IMR-90 (cell line): Measurements from ENCODE around the gene CHST8. TPM values are rescaled to one million over a fixed set of nuclear protein-coding genes. Genes with fewer than 3 reads are reported as not detected.

Experiments used
- ATAC-seq: fragments of 200-7000 bp; cut with Tn5 transposase; 2 replicates; pipeline ENCODE4 v1.9.1; 2020; ENCODE audit warnings: low read depth, mild to moderate bottlenecking, moderate library complexity
- BruUV-seq: library from RNA; stranded (reverse); fragments of 400-500 nt; replicated peaks from 2 replicates; lab custom pipeline; 2021; lab: Mats Ljungman, UMichigan
- CTCF ChIA-PET: fragments of 300-600 bp; formaldehyde crosslinking; extraction: SDS; loops from one replicate; lab custom pipeline; 2021; ENCODE audit warnings: antibody characterized with exemption; lab: Yijun Ruan, JAX
- POLR2A ChIA-PET: fragments of 300-600 bp; sonication (Branson Sonifier 250); formaldehyde crosslinking; loops from one replicate; lab custom pipeline; 2022; ENCODE audit warnings: antibody characterized with exemption; ENCODE audit not compliant: unreplicated experiment; lab: Charles Lee
- DNase-seq: peaks from one replicate; pipeline ENCODE4 v3.0.0; 2013
- H2AFZ ChIP-seq: replicated peaks from 2 replicates; pipeline ENCODE3; 2013; ENCODE audit warnings: low read length, mild to moderate bottlenecking; ENCODE audit not compliant: poor library complexity
- H2AK5ac ChIP-seq: 2 replicates; pipeline ENCODE4 v1.6.1; 2013; ENCODE audit warnings: low read depth, low read length, inconsistent platforms
- H2AK9ac ChIP-seq: replicated peaks from 2 replicates; pipeline ENCODE3; 2013; ENCODE audit warnings: mild to moderate bottlenecking, low read depth, low read length, moderate library complexity; ENCODE audit not compliant: poor library complexity
- H2BK120ac ChIP-seq: 2 replicates; pipeline ENCODE4 v1.6.1; 2013; ENCODE audit warnings: low read depth, low read length, inconsistent platforms
- H2BK15ac ChIP-seq: 3 replicates; pipeline ENCODE4 v1.6.1; 2013; ENCODE audit warnings: low read depth, low read length, inconsistent platforms
- H2BK20ac ChIP-seq: 2 replicates; pipeline ENCODE4 v1.6.1; 2013; ENCODE audit warnings: low read depth, mild to moderate bottlenecking, inconsistent platforms, low read length, moderate library complexity
- H2BK5ac ChIP-seq: 2 replicates; pipeline ENCODE4 v1.6.1; 2013; ENCODE audit warnings: mild to moderate bottlenecking, low read depth, low read length, inconsistent platforms; ENCODE audit not compliant: poor library complexity, severe bottlenecking
- H3K14ac ChIP-seq: replicated peaks from 2 replicates; pipeline ENCODE4 v1.6.1; 2013; ENCODE audit warnings: low read depth, low read length, inconsistent platforms
- H3K18ac ChIP-seq: 2 replicates; pipeline ENCODE4 v1.6.1; 2013; ENCODE audit warnings: low read depth, low read length, control low read depth
- H3K23ac ChIP-seq: 2 replicates; pipeline ENCODE4 v1.6.1; 2013; ENCODE audit warnings: low read depth, low read length, inconsistent platforms
- H3K27ac ChIP-seq: 2 replicates; pipeline ENCODE4 v1.5.1; 2013; ENCODE audit warnings: mild to moderate bottlenecking, control low read depth, low read length; ENCODE audit not compliant: insufficient read depth
- H3K27me3 ChIP-seq: 2 replicates; pipeline ENCODE4 v1.6.1; 2013; ENCODE audit warnings: low read length; ENCODE audit not compliant: control insufficient read depth, insufficient read depth
- H3K36me3 ChIP-seq: 2 replicates; pipeline ENCODE4 v1.6.1; 2013; ENCODE audit warnings: low read length, mixed read lengths; ENCODE audit not compliant: control insufficient read depth, insufficient read depth
- H3K4ac ChIP-seq: 2 replicates; pipeline ENCODE4 v1.6.1; 2013; ENCODE audit warnings: low read depth, low read length, inconsistent platforms
- H3K4me1 ChIP-seq: 2 replicates; pipeline ENCODE4 v1.6.1; 2013; ENCODE audit warnings: low read length, mixed read lengths; ENCODE audit not compliant: control insufficient read depth, insufficient read depth
- H3K4me2 ChIP-seq: 2 replicates; pipeline ENCODE4 v1.6.1; 2013; ENCODE audit warnings: low read depth, mild to moderate bottlenecking, control low read depth, low read length, moderate library complexity
- H3K4me3 ChIP-seq: 2 replicates; pipeline ENCODE4 v1.5.1; 2013; ENCODE audit warnings: low read depth, mild to moderate bottlenecking, control low read depth, low read length, moderate library complexity; ENCODE audit not compliant: insufficient read depth
- H3K56ac ChIP-seq: 2 replicates; pipeline ENCODE4 v1.6.1; 2013; ENCODE audit warnings: low read length, inconsistent platforms; ENCODE audit not compliant: insufficient read depth; ENCODE audit errors: extremely low read depth
- H3K79me1 ChIP-seq, 2 experiments: 2 replicates each; pipeline ENCODE4 v1.6.1; 2013; ENCODE audit warnings: low read length in 2 of 2, inconsistent platforms in 1 of 2, low read depth in 1 of 2
- H3K9ac ChIP-seq: 2 replicates; pipeline ENCODE4 v1.6.1; 2013; ENCODE audit warnings: low read depth, low read length, control low read depth
- H3K9me1 ChIP-seq: 2 replicates; pipeline ENCODE4 v1.6.1; 2013; ENCODE audit warnings: low read length, inconsistent platforms; ENCODE audit not compliant: insufficient read depth
- H3K9me3 ChIP-seq: 2 replicates; pipeline ENCODE4 v1.6.1; 2013; ENCODE audit warnings: low read length; ENCODE audit not compliant: control insufficient read depth, insufficient read depth
- H4K20me1 ChIP-seq: 2 replicates; pipeline ENCODE4 v1.6.1; 2013; ENCODE audit warnings: low read length, inconsistent platforms; ENCODE audit not compliant: insufficient read depth
- H4K5ac ChIP-seq: 2 replicates; pipeline ENCODE4 v1.6.1; 2013; ENCODE audit warnings: mild to moderate bottlenecking, low read depth, low read length, control low read depth
- H4K8ac ChIP-seq, 2 experiments: 2 replicates each; pipeline ENCODE4 v1.6.1; 2013; ENCODE audit warnings: low read depth in 2 of 2, low read length in 2 of 2, control low read depth in 1 of 2, inconsistent platforms in 1 of 2
- H4K91ac ChIP-seq: 2 replicates; pipeline ENCODE4 v1.6.1; 2013; ENCODE audit warnings: low read depth, low read length, inconsistent platforms; ENCODE audit not compliant: insufficient read depth
- CEBPB ChIP-seq: IDR thresholded peaks from 2 replicates; pipeline ENCODE4 v1.6.1; 2012; ENCODE audit warnings: low read depth, low read length, improper control_type of control experiment
- FOS ChIP-seq: fragments of 150-350 bp; IDR thresholded peaks from 2 replicates; pipeline ENCODE4 v1.6.1; 2016; ENCODE audit warnings: low read depth, low read length
- MAFK ChIP-seq: IDR thresholded peaks from 2 replicates; pipeline ENCODE4 v1.6.1; 2012; ENCODE audit warnings: low read depth, low read length, improper control_type of control experiment
- MAZ ChIP-seq: IDR thresholded peaks from 2 replicates; pipeline ENCODE4 v1.6.1; 2012; ENCODE audit warnings: low read depth, mild to moderate bottlenecking, low read length, improper control_type of control experiment, moderate library complexity, borderline replicate concordance
- RAD21 ChIP-seq: IDR thresholded peaks from 2 replicates; pipeline ENCODE4 v1.6.1; 2012; ENCODE audit warnings: low read length, improper control_type of control experiment
- WGBS, 2 experiments: methylation state at CpG; one replicate each; pipeline versions ENCODE4 v1.1.5 to v1.1.7; 2013; ENCODE audit warnings: missing lambda C conversion rate in 2 of 2; ENCODE audit not compliant: insufficient read length in 1 of 2; ENCODE audit errors: extremely low coverage in 2 of 2; 5-methylcytosine and 5-hydroxymethylcytosine counted together
- dilution Hi-C: fragments of 300-500 bp; cut with HindIII; formaldehyde crosslinking; loops from one replicate; pipeline ENCODE4 v1.14.3; 2018; ENCODE audit warnings: low sequenced_read_pairs; ENCODE audit not compliant: unreplicated experiment
- in situ Hi-C: fragments of 300-500 bp; cut with MboI; formaldehyde crosslinking; loops from 3 replicates; pipeline ENCODE4 v1.14.3; 2019; ENCODE audit warnings: low sequenced_read_pairs, inconsistent platforms, mixed read lengths
- intact Hi-C: fragments of 100-400 bp; cut with micrococcal nuclease; formaldehyde crosslinking; loops from 2 replicates; pipeline ENCODE4 v1.10.0; 2022
- polyA plus RNA-seq, 3 experiments: library from polyadenylated mRNA; depleted of rRNA; stranded (reverse); fragments of >200 nt; gene quantifications; 2 replicates each; pipeline ENCODE4 v1.2.3, GENCODE V29; 2012; ENCODE audit warnings: low replicate concordance in 1 of 3
- total RNA-seq: library from RNA; depleted of rRNA; stranded (reverse); fragments of >200 nt; gene quantifications from 2 replicates; pipeline ENCODE4 v1.2.3, GENCODE V29; 2012

The CHST8 gene
- total and polyA plus RNA-seq, 2 of the 4 experiments (the other 2 are of a cell fraction) = not detected

DNA sequence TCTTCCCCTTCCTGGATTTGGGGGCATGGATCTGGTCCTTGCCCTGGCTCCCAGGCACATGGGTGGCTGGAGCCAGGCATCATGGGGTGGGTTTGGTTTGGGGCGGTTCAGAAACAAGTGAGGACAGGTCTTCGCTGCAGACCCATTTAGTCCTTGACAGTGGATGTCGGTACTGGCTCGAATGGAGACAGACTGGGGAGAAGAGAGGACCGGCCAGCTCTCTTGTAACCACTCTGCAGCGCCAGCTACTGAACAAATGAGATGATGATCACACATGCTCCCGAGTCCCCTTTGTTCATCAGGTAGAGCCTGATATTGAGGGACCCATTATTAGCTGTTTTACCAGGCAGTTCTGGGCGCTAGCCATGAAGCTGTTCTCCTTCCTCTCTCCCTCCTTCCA lies 64.5 kb downstream of the CHST8 start:
- no peaks in the 10 kb centered on the region for H4K20me1 ChIP-seq
- no peak overlapping the region for H2BK20ac ChIP-seq
- no peak overlapping the region for H2AFZ ChIP-seq
- no peak overlapping the region for H3K14ac ChIP-seq
- TF ChIP-seq FOS (no peak), CEBPB (no peak), MAZ (no peak), MAFK (no peak), RAD21 (no peak)
- H3K9ac ChIP-seq = no peak overlapping the region
- no peak overlapping the region for H3K23ac ChIP-seq
- H2AK9ac ChIP-seq = no peak overlapping the region
- no peak overlapping the region for H4K91ac ChIP-seq
- H3K79me1 ChIP-seq = no peaks in the 10 kb centered on the region
- intact Hi-C loops = no loop called here
- H3K4me1 ChIP-seq = no peaks in the 10 kb centered on the region
- no peak overlapping the region for H4K8ac ChIP-seq
- no peaks in the 10 kb centered on the region for H3K36me3 ChIP-seq
- no peaks in the 10 kb centered on the region for H3K9me1 ChIP-seq
- ChIA-PET POLR2A (no interaction called here), CTCF (no interaction called here)
- no peaks in the 10 kb centered on the region for H3K9me3 ChIP-seq
- H3K18ac ChIP-seq = no peak overlapping the region
- in situ Hi-C loops = no loop called here
- BruUV-seq = no TSS peak
- no peak overlapping the region for H4K5ac ChIP-seq
- no peak overlapping the region for H2BK15ac ChIP-seq
- H3K4ac ChIP-seq = no peak overlapping the region
- no peak overlapping the region for H2AK5ac ChIP-seq
- H3K4me3 ChIP-seq = no peak overlapping the region
- H2BK5ac ChIP-seq = no peak overlapping the region
- no peaks in the 10 kb centered on the region; the same call in 1 of the 2 replicates for H3K27me3 ChIP-seq
- no peak overlapping the region for H3K27ac ChIP-seq
- no peak overlapping the region for H3K4me2 ChIP-seq
- H2BK120ac ChIP-seq = no peak overlapping the region
- no peak for DNase-seq
- ATAC-seq = no peak
- H3K56ac ChIP-seq = no peak overlapping the region
- 73% methylated on average over 3 of the region's 8 CpGs; no CpG with 5 or more reads in 1 of the 2 experiments for WGBS, 2 experiments
- dilution Hi-C loops = no loop called here
